GM21737 (cell line): Measurements from ENCODE around the gene ANKRD60.
A peak's percentile ranks its signal among the peaks of the same experiment; 100 is the strongest.

Experiments used
- ATAC-seq: cut with Tn5 transposase; IDR thresholded peaks from one replicate; pipeline ENCODE4 v1.9.1; 2021; ENCODE audit warnings: mild to moderate bottlenecking, moderate library complexity; ENCODE audit not compliant: unreplicated experiment

ANKRD60 gene

GRCh38 chr20:58224974-58225373 is 3.5 kb downstream of the ANKRD60 start:
- ATAC-seq: no peak

DNA sequence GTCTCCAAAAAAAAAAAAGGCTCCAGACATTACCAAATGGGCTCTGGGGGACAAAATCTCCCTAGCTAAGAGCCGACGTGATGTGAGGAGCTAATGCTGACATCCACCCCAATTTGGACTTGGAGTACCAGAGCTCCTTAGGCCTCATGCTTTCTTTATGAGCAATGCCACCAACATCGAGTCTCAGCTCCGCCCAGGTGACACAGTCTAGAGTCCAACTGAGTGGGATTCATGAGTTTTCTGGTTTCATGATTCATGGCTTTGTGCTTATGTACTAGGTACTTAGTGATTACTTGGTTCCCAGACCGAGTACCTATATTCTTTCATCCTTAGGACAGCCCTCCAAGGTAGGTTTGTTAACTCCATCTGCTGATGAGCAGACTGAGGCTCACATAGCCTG is 4.4 kb downstream of the ANKRD60 start:
- no peak for ATAC-seq

GRCh38 chr20:58223358-58223941 is 5.0 kb downstream of the ANKRD60 start:
- ATAC-seq: no peak

DNA sequence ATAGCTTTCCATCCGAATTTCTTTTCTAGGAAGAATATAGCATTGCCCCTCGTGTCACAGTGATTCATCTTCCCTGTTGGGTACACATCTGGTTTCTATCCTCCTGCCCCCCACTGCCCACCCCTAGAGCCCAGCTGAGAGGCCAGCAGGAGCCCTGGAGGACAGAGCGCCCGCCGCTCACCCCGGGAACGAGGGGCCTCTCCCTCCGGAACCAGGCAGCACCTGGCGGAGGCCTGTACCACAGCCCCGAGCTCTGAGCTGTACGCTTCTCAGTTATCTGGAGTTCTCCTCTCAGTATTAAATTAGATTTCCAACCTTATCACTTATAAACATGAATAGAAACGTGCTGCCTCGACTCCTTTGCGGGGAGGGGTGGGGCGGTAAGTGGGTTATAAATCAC is 6.0 kb downstream of the ANKRD60 start:
- no peak for ATAC-seq

DNA sequence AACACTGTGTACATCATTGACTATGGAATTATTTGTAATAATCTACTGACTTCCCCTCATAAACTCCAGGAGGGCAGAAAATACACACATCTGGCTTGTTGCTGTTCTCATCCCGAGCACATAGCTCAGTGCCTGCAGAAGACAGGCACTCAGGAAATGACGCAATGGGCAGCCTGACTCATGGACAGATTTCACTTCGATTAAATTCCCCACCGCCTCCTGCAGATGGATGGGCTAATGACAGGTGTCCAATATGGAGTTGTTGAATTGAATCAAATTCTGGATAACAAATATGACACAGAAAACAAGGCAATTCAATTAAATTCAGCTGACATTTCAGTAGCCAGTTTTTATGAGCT is 9.1 kb downstream of the ANKRD60 start:
- ATAC-seq: no peak

DNA sequence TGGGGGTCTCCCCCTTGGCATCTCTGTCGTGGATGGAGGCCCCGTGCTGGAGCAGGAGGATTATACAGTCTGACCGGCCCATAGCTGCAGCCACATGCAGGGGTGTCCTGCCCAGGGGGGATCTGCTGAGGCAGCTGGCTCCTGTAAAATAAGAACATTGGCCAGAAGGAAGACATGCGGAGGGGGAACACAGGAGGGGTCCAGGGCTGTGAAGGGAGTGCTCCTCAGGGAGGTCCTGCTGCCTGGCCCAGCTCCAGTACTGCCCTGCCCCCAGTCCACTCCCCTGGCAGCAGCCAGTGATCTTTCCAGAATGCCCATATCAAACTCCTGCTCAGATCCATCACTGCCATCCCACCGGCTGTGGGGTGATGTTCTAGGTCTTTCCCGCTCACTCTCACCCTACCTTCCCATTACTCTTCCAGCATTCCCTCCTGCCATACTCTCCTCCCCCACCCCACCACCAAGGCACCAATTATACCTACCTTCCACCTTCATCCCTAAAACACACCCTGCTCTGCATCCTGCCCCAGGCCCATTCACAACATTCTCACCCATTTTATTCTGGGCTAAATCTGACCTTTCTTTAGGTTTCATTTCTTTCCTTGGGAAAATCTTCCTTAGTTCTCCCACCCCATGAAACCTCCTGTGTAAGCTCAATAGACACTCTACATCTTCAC is 9.7 kb downstream of the ANKRD60 start:
- no peak for ATAC-seq

- ATAC-seq: no peak
Measured at GRCh38 chr20:58216334-58216733, 12.1 kb downstream of the ANKRD60 start.

GRCh38 chr20:58215116-58215515 is 13.3 kb downstream of the ANKRD60 start:
- ATAC-seq: no peak

DNA sequence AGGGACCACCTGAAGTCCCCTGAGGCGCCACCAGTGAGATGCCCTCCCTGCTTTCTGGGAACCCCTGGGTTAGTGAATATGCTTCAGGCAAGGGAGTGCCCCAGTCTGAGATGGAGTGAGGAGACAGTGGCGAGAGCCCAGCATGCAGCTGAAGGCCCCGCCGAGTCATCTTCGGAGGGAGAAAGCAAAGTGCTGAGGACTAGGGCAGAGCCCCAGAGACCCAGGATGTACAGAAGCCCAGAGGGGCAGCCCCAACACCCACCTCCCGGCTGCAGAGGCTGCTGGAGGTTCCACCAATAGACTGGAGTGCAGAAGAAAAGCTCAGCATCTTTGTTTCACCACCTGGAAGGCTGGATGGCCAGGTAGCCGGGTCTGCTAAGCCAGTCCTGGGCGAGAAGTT is 14.1 kb downstream of the ANKRD60 start:
- ATAC-seq: no peak

- no peak for ATAC-seq
Measured at GRCh38 chr20:58213716-58214115, 14.7 kb downstream of the ANKRD60 start.

- ATAC-seq: no peak
Measured at GRCh38 chr20:58213121-58213520, 15.3 kb downstream of the ANKRD60 start.

DNA sequence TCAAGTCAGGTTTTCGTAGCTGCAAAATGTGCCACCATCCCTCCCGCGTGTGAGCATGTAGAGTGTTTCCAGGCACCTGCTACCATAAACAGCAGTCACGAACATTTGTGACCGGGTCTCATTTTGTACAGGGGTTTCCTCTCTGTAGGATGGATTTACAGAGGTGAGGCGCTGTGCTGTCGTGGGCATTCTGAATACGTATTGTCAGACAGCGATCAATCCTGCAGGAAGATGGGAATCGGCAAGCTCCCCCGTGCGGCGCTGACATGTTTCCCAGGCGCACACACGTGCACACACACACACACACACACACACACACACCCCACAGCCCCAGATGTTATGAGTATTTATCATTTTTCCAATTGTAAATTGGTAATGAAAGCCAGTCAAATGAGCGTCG is 15.8 kb downstream of the ANKRD60 start:
- no peak for ATAC-seq

- ATAC-seq: no peak
Measured at GRCh38 chr20:58210398-58210747, 18.1 kb downstream of the ANKRD60 start.

- ATAC-seq: peak; percentile 76
Measured at GRCh38 chr20:58209652-58210397, 18.6 kb downstream of the ANKRD60 start.

DNA sequence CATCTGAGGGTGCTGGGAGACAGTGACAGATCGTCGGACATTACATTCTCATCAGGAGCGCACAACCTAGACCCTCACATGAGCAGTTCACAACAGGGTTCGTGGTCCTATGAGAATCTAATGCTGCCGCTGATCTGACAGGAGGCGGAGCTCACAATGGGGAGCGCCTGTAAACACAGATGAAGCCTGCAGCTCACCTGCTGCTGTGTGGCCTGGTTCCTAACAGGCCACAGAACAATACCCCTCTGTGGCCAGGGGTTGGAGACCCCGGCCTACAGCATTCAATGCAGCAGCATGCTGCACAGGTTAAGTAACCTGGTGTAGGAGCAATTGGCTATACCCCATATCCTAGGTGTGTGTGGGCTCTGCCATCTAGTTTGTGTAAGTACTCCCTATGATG is 19.5 kb downstream of the ANKRD60 start:
- no peak for ATAC-seq

- ATAC-seq: no peak
Measured at GRCh38 chr20:58205850-58206249, 22.6 kb downstream of the ANKRD60 start.

DNA sequence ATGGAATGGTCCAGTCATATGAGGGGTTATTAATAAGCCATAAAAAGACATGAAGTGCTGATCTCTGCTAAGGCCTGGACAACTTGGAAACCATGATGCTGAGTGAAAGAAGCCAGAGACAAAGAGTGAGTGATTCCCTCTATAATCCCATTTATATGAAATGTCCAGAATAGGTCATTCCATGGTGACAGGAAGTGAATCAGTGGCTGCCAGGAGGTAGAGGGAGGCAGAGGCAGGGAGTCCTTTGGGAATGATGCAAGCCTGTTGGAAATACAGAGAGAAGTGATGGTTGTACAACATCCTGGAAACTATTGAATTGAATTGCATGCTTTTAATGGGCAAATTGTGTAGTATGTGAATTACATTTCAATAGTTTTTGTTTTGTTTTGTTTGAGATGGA is 26.4 kb downstream of the ANKRD60 start:
- ATAC-seq: no peak

- no peak for ATAC-seq
Measured at GRCh38 chr20:58201616-58202015, 26.8 kb downstream of the ANKRD60 start.

DNA sequence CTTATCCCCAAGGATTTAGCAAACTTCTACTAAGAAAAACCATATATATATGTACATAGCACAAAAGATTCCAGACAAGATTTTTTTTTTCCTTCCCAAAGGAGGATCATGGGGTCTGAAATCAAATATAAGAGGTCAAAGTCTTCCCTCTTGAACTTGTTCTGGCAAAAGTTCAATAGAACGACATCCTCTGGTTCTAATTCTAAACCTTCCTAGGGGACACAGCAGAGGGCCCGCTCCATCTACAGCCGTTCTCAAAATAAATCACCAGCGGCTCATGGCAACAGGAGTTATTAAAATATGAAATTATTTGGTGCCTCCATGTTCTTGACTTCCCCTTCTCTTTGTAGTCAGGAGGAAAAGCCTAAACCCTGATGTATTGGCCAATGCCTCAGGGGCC is 29.0 kb downstream of the ANKRD60 start:
- no peak for ATAC-seq

DNA sequence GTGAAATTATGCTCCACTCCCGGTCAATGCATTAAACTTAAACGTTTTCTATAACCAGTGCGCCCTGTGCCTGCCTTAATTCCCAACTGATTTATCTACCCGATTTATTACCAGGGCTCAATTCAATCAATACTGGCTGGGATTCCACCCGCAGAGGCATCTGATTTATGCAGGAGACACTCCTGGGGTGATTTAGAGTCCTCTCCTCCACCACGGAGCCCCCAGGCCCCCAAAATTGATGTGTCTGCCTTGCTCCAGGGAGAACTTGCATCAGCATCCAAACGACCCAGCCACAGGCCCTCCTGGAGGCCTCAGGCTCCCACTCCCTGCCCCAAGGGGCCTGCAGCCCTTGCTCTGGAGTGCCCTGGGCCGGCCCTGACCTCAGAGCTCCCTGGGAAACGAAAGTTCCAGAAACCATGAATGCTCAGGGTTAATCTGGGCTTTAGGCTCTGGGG is 29.5 kb downstream of the ANKRD60 start:
- ATAC-seq: no peak

- ATAC-seq: no peak
Measured at GRCh38 chr20:58198384-58198783, 30.1 kb downstream of the ANKRD60 start.

DNA sequence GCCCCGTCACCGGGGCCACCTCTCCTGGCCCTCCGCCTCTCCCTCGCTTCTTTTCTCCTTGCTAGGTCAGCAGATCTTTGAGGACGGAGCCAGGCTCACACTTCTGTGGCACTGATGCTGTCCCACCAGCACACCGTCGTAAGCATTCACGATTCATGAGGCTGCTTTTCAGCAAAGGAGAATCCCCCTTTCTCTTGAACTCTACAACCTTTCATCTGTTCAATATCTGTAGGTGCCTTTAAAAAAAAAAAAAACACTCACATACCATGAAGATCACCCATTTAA is 31.3 kb downstream of the ANKRD60 start:
- no peak for ATAC-seq
